HCEC 1CT (cell line): ENCODE results near the gene GPN3.
"Not testable (repeated sequence)": the region's sequence is repeated elsewhere in the genome, so short reads cannot be mapped to it uniquely, and the experiment has no call there.

Source experiments
- DNase-seq: peaks from one replicate; pipeline ENCODE4 v3.0.0-alpha.2; 2017

Gene GPN3

DNA sequence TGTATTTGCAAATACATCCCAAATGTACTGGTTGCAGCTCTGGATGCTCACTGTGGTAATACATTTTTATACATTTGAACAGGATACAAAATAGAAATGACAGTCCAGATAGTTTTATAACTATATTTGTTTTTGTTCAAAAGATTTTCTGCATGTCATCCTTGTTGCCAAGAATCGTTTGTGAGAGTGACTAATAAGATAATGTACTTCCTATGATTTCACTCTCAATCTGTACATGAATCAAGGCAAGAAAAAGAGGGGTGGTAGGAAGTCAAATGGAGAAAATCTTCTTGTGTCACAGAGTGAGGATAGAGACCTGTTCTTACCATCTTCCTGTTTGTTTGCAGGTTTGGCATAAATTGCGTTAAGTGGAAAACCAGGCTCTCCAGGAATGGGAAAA, 31.8 kb downstream of the GPN3 start:
- peak; percentile 47 for DNase-seq

DNA sequence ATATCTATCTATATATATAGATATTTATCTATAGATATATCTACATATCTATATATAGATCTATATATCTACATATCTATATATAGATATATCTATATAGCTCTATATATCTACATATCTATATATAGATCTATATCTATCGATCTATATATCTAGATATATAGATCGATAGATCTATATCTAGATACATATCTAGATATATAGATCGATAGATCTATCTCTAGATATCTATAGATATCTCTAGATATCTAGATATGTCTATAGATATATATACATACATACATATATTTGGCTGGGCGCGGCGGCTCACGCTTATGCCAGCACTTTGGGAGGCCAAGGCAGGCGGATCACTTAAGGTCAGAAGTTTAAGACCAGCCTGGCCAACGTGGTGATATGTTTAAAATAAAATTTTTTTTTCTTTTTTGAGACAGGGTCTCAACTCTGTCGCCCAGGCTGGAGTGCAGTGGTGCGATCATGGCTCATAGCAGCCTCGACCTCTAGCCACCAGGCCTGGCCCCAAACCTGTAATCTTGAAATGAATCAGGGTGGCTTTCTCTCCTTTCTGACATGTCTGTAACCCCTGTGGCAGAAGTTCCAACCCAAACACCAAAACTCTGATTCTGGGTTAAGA, 36.0 kb downstream of the GPN3 start:
- no peak for DNase-seq

DNA sequence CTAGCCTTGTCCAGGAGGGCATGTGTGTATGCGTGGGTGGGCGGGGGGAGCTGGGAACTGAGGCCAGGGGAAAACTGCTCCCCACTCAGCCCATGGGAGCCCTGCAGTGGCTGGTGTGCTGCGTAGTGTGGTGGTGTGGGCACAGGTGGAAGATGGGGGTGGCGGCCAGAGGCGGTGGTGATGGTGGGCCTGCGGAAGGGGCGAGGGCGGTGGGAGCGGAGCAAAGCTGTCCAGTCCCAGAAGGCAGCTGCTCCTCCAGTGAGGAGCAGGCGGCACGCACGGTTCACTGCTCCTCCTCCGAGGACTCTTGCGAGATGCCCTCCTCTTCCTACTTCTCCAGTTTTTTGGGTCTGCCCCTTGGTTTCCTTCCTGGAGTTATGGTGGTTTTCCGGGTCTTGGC, 38.4 kb downstream of the GPN3 start:
- not testable (repeated sequence) for DNase-seq

DNA sequence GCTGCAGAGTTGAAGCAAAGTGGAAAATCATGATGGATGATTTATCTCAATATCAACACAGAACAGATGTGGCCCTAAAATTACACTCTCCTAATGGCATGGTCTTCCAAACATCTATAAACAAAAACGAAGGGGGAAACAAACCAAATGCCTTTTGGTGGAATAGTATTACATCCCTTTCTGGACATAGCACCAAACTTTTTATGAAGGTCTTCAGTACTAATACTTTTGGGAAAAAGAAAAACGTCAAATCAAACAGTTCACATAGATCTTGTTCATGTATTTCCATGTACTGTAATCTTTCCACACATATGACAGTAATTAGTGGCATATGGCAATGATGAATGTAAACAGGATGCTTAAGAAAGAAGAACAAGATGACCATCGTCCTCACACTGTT, 41.7 kb downstream of the GPN3 start:
- DNase-seq = peak; percentile 20

DNA sequence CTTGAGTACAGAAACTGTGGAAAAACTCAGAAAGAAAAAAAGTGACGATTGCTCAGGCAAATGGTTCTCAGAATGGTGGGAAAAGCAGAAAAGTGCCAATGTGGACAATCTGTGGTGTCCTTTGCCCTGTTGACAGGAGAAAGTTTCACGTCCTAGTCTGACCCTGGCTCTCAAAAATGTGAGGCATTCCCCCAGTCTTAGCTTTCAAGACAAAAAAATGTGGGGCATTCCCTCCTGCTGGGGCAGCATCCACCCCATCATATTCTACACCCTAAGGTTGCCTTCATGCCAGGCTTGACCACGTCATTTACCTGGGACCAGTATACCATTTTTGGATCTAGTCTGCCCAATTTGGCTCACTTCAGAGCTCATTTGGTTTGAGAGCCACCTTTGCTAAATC, 43.8 kb downstream of the GPN3 start:
- DNase-seq = no peak

DNA sequence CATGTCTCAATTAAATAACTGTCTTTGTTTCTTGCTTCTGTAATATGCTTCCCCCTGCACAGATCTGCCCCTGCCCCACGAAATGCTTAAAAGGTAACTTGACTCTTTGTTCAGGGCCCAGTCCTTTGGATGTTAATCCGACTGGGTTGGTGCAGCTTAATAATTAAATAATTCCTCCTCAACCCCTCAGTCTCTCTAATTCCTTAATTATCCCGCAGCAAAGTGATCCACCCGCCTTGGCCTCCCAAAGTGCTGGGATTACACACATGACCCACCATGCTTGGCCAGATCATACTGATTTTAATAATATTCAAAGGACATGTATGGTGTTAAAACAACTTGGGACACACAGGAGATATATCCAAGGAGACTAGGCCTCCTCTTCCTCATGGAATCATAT, 46.4 kb downstream of the GPN3 start:
- DNase-seq = no peak

DNA sequence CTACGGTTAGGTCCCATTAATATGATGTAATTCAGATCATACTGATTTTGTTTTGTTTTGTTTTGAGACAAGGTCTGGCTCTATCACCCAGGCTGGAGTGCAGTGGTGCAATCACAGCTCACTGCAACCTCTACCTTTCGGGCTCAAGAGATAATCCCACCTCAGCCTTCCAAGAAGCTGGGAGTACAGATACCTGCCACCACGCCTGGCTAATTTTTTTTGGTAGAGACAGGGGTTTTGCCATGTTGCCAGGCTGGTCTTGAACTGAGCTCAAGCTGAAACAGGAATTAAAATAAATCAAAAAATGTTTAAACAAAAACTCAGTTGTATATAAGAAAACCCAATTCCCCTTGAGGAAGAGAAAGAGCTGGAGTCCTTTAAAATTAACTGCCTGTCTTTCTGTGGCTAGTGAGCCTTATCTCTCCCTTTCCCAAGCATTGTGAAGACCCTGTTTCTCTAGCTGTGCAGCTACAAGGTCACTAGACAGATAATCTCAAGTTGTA, 46.8 kb downstream of the GPN3 start:
- DNase-seq = no peak

DNA sequence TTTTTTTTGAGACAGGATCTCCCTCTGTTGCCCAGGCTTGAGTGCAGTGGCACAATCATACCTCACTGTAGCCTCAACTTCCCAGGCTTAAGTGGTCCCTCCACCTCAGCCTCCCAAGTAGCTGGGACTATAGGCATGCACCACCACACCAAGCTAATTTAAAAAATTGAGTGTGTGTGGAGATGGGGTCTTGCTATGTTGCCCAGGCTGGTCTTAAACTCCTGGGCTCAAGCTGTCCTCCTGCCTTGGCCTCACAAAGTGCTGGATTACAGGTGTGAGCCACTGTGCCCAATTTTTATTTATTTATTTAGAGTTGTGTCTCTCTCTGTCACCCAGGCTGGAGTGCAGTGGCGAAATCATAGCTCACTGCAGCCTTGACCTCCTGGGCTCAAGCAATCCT, 47.4 kb downstream of the GPN3 start:
- not testable (repeated sequence) for DNase-seq

DNA sequence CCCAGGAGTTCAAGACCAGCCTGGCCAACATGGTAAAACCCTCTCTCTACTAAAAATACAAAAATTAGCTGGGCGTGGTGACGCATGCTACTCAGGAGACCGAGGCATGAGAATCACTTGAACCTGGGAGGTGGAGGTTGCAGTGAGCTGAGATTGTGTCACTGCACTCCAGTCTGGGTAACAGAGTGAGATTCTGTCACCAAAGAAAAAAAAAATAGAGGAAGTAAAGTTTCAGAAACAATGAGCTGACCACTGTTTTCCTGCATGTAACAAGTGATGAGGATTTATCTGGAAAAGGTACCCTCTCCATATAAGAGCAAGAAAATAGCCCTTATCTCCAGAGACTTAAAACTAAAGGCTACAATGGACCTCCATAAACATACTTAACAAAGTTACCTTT, 50.9 kb downstream of the GPN3 start:
- DNase-seq = not testable (repeated sequence)

DNA sequence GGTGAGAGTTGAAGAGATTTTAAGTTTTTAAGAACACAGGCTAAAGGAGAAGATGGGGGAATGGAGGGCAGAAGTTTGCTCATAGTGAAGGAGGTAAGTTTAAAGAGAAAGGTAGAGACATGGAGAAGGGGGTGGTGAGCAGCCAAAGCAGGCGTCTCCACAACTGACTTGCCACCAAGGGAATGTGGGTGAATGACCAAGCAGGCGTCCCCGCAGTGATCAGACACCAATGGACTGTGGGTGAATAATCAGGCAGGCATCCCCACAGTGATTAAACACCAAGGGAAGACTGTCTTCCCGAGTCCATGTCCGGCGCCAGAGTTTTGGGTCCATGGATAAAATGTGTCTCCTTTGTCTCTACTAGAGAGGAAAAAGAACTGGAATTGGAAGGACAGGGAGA, 58.0 kb downstream of the GPN3 start:
- not testable (repeated sequence) for DNase-seq

DNA sequence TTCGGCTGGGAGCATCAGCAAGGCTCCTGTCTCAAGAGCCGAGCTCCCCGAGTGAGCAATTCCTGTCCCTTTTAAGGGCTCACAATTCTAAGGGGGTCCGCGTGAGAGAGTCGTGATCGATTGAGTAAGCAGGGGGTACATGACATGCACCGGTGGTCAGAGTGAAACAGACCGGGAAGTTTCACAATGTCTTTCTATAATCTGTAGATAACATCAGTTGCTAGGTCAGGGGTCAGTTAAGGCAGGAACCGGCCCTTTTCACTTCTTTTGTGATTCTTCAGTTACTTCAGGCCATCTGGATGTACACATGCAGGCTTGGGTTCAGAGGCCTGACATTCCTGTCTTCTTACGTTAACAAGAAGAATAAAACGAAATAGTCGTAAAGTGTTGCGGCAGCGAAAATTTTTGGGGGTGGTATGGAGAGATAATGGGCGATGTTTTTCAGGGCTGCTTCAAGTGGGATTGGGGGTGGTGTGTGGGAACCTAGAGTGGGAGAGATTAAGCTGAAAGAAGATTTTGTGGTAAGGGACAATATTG, 62.9 kb downstream of the GPN3 start:
- not testable (repeated sequence) for DNase-seq

DNA sequence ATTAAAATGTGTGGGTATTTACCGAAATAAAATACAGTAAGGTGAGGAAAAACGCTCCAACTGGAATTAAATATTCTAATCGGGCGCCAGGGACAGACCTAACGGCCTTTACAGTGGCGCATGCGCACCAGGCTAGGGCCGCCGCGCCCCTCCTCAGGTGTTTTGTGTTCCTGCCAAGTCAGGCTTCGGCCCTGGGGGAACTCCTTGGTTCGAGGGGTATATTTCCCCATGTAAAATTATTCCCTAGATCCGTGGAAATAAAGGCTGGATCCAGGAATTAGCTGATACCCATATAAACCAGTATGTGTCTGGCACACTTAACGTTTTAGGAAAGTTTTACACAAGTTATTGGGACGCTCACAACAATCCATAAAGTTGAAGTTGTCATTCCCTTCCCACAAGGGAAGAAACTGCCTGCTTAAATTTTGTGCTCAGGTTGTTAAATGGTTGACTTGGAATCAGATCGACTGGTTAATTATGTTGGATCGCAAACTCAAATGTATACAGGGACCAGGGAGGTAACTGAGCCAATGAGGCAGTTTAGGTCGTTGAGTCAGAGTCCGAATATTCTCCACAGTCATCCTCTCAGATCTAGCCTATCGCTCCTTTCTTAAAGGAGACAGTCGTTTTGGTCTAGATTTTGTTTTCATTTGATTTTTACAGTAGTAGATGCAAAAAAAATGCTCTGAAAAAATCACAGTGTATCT, 63.9 kb downstream of the GPN3 start:
- peak; percentile 54 for DNase-seq

DNA sequence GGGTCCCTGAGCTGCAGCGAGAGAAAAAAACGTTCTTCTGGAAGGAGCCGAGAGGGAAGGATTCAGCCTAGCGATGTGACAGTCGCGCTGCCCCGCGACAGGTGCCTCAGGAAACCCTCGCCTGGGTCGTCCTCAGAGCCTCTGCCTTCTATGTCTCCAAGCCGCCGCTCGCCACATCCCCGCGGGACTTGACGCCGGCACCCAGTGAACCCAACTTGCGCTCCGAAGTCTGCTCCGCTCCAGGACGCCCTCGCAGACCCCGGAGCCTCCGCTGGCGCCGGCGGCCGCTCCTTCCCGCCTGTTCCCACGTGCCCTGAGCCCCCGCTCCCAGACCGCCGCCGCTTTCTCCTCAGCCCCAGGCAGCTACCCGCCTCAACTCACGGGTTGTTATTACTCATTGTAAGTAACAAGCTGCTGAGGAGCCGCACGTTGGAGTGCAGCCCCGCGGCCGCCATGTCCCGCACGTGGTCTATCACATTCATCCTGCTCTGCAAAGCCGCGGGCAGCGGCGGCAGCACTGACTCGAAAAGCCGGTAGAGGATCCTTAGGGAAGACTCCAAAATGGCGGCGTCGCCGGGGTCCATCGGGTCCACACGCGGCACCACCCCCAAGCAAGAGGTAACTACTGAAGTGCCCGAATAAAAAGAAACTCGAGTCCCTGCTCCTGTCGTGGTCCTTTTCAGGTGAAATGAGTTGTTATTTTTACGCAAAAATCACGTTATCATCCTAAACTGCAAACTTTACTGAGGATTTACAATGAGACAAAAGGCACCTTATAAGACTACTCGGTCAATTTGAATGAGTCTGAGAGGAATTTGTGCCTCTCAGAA, 64.7 kb downstream of the GPN3 start, which contains the start of gene ANAPC7:
TSS of gene ANAPC7 (minus strand) at position 563 of the 830 bp plus-strand sequence. CDS start at position 482, 81 bp downstream.
- peak; percentile 86 for DNase-seq
